ENCODE results near the gene S100A16. TPM values are rescaled to one million over a fixed set of nuclear protein-coding genes. Genes with fewer than 3 reads are reported as not detected.

The S100A16 gene
- total RNA-seq, 2 experiments from 2014 or later: not detected

DNA sequence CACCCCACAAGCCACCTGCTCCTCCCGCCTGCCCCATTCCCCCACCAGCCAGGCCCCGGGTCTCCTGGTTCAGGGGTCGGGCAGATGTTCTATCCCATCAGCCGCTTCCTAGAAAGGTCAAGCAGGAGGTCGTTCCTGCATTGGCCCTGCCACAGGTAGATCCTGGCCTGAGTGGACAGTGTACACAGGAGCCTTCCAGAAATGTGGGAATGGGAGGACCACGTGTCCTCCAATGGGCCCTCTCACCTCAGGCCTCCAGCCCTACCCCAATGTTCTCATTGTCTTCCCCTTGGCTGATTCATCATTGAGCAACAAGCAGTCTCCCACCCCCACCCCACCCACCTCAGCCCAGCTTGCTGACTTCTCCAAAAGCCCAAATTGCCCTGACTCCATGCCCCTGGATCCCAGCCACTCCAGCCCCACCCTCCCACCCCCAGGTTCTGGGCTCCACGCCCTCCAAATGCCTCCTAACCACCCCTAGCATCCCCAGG is 2.1 kb downstream of the S100A16 start:
- Histone ChIP-seq H3K9me3 (ENCODE audit: low read length) (no peaks in the 10 kb centered on the region), H2AFZ (ENCODE audit: low read length) (no peak overlapping the region), H4K20me1 (ENCODE audit: insufficient read depth, low read length) (no peaks in the 10 kb centered on the region), H3K9me2 (ENCODE audit: insufficient read depth, low read length) (no peaks in the 10 kb centered on the region), H3K4me1 (ENCODE audit: insufficient read depth, low read length, poor library complexity, severe bottlenecking) (no peaks in the 10 kb centered on the region), H3K4me3 (ENCODE audit: low read depth, low read length, poor library complexity, severe bottlenecking) (no peak overlapping the region), H3K36me3 (ENCODE audit: insufficient read depth, low read length) (no peaks in the 10 kb centered on the region), H3K4me2 (ENCODE audit: low read length) (no peak overlapping the region), H3K27ac (ENCODE audit: low read depth, low read length, poor library complexity, severe bottlenecking) (no peak overlapping the region), H3K79me2 (ENCODE audit: insufficient read depth, low read depth, low read length) (no peaks in the 10 kb centered on the region)
- intact Hi-C loops (cut with micrococcal nuclease; ENCODE audit: unreplicated experiment): no loop called here
- ChIA-PET POLR2A (no interaction called here), CTCF (ENCODE audit: unreplicated experiment) (no interaction called here)
- DNase-seq (ENCODE audit: low spot score): no peak
- no peak for TF ChIP-seq EZH2phosphoT487 (IDR thresholded peaks at IDR 0.05; ENCODE audit: borderline replicate concordance, low read depth, low read length)
- no TSS peak for BruUV-seq (replicated peaks)

DNA sequence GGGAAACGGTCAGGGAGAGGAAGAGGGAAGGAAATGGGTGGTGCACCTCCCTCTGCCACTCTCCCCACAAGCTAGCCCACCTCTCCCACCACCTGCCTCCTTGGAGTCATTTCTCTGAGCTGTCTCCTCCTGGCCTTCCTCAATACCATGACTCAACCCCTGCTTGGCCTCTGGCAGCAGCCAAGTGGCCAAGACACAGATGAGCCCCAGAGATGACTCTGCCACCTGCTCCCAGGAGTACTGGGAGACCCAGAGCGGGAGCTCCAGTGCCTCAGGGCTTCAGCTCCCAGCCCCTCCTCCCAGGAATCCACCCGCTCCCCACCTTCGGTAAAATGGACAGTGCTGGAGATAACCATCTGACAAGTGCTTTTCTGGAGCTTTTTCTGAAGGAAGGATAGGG is 2.6 kb downstream of the S100A16 start:
- no peaks in the 10 kb centered on the region for H4K20me1 ChIP-seq (ENCODE audit: insufficient read depth, low read length)
- no TSS peak for BruUV-seq (replicated peaks)
- no peak overlapping the region for H2AFZ ChIP-seq (ENCODE audit: low read length)
- H3K79me2 ChIP-seq (ENCODE audit: insufficient read depth, low read depth, low read length): no peaks in the 10 kb centered on the region
- no peak overlapping the region for H3K27ac ChIP-seq (ENCODE audit: low read depth, low read length, poor library complexity, severe bottlenecking)
- CTCF ChIA-PET (ENCODE audit: unreplicated experiment): no interaction called here
- no peaks in the 10 kb centered on the region for H3K36me3 ChIP-seq (ENCODE audit: insufficient read depth, low read length)
- intact Hi-C loops (cut with micrococcal nuclease; ENCODE audit: unreplicated experiment): no loop called here
- H3K9me3 ChIP-seq (ENCODE audit: low read length): no peaks in the 10 kb centered on the region
- TF ChIP-seq EZH2phosphoT487 (IDR thresholded peaks at IDR 0.05; ENCODE audit: borderline replicate concordance, low read depth, low read length): no peak
- TF ChIP-seq, protein P1, sequence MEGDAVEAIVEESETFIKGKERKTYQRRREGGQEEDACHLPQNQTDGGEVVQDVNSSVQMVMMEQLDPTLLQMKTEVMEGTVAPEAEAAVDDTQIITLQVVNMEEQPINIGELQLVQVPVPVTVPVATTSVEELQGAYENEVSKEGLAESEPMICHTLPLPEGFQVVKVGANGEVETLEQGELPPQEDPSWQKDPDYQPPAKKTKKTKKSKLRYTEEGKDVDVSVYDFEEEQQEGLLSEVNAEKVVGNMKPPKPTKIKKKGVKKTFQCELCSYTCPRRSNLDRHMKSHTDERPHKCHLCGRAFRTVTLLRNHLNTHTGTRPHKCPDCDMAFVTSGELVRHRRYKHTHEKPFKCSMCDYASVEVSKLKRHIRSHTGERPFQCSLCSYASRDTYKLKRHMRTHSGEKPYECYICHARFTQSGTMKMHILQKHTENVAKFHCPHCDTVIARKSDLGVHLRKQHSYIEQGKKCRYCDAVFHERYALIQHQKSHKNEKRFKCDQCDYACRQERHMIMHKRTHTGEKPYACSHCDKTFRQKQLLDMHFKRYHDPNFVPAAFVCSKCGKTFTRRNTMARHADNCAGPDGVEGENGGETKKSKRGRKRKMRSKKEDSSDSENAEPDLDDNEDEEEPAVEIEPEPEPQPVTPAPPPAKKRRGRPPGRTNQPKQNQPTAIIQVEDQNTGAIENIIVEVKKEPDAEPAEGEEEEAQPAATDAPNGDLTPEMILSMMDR (conservative IDR thresholded peaks at IDR 0.05; ENCODE audit: low read length): no peak
- H3K4me1 ChIP-seq (ENCODE audit: insufficient read depth, low read length, poor library complexity, severe bottlenecking): no peaks in the 10 kb centered on the region
- DNase-seq (ENCODE audit: low spot score): no peak
- POLR2A ChIA-PET: no interaction called here
- no peak overlapping the region for H3K4me3 ChIP-seq (ENCODE audit: low read depth, low read length, poor library complexity, severe bottlenecking)
- no peaks in the 10 kb centered on the region for H3K9me2 ChIP-seq (ENCODE audit: insufficient read depth, low read length)
- H3K4me2 ChIP-seq (ENCODE audit: low read length): no peak overlapping the region

DNA sequence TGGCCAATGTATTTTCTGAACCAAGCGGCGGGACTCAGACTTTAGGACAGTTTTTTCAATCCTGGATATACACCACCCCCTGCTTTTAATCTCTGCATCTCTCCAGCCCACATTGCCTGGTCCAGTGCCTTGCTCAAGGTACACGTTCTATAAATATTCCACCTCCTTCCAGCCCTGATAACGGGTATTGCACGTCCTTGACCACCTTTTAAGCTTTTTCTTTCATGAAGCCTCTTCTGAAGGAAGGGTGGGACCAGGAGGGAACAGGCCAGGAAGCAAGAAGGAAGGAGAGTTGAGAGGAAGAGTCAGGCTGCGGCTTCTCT is 3.4 kb downstream of the S100A16 start:
- DNase-seq (ENCODE audit: low spot score): no peak
- H3K36me3 ChIP-seq (ENCODE audit: insufficient read depth, low read length): no peaks in the 10 kb centered on the region
- H3K4me1 ChIP-seq (ENCODE audit: insufficient read depth, low read length, poor library complexity, severe bottlenecking): no peaks in the 10 kb centered on the region
- no peak overlapping the region for H3K27ac ChIP-seq (ENCODE audit: low read depth, low read length, poor library complexity, severe bottlenecking)
- no peak overlapping the region for H2AFZ ChIP-seq (ENCODE audit: low read length)
- H3K9me2 ChIP-seq (ENCODE audit: insufficient read depth, low read length): no peaks in the 10 kb centered on the region
- no peak overlapping the region for H3K4me3 ChIP-seq (ENCODE audit: low read depth, low read length, poor library complexity, severe bottlenecking)
- H4K20me1 ChIP-seq (ENCODE audit: insufficient read depth, low read length): no peaks in the 10 kb centered on the region
- intact Hi-C loops (cut with micrococcal nuclease; ENCODE audit: unreplicated experiment): no loop called here
- ChIA-PET CTCF (ENCODE audit: unreplicated experiment) (no interaction called here), POLR2A (no interaction called here)
- H3K4me2 ChIP-seq (ENCODE audit: low read length): no peak overlapping the region
- no TSS peak for BruUV-seq (replicated peaks)
- no peaks in the 10 kb centered on the region for H3K79me2 ChIP-seq (ENCODE audit: insufficient read depth, low read depth, low read length)
- TF ChIP-seq EZH2phosphoT487 (IDR thresholded peaks at IDR 0.05; ENCODE audit: borderline replicate concordance, low read depth, low read length): no peak
- TF ChIP-seq, protein P1 (conservative IDR thresholded peaks at IDR 0.05; ENCODE audit: low read length): no peak
- no peaks in the 10 kb centered on the region for H3K9me3 ChIP-seq (ENCODE audit: low read length)
